HS-27A (cell line): ENCODE measurements around the gene DUOXA1.

ENCODE experiments used
- DNase-seq: peaks from one replicate; pipeline ENCODE4 v3.0.0-alpha.2; 2012; ENCODE audit warnings: low read depth, missing footprints

DUOXA1 gene

GRCh38 chr15:45129651-45130129 lies at the start of gene DUOXA1, which contains the start of gene DUOX1:
Gene DUOXA1, minus strand, starts transcription at chr15:45129879. Its CDS starts 6,865 bp downstream, at chr15:45123014.
Gene DUOX1, plus strand, starts transcription at chr15:45129994. Its CDS starts 1,973 bp downstream, at chr15:45131967.
- DNase-seq: no peak

GRCh38 chr15:45177285-45177684 lies 47.6 kb upstream of the DUOXA1 start:
- DNase-seq: no peak

GRCh38 chr15:45174577-45174976 lies 44.9 kb upstream of the DUOXA1 start:
- no peak for DNase-seq

GRCh38 chr15:45174069-45174468 lies 44.4 kb upstream of the DUOXA1 start:
- DNase-seq: no peak

- no peak for DNase-seq
These were observed 42.2 kb upstream of the DUOXA1 start for GRCh38 chr15:45171912-45172311.

- no peak for DNase-seq
These were observed 40.2 kb upstream of the DUOXA1 start for GRCh38 chr15:45169608-45170480.

GRCh38 chr15:45168751-45169551 lies 39.3 kb upstream of the DUOXA1 start:
- DNase-seq: no peak

- no peak for DNase-seq
These were observed 38.6 kb upstream of the DUOXA1 start for GRCh38 chr15:45168286-45168685.

GRCh38 chr15:45167631-45168205 lies 38.0 kb upstream of the DUOXA1 start:
- no peak for DNase-seq

GRCh38 chr15:45166834-45167630 lies 37.4 kb upstream of the DUOXA1 start:
- peak; percentile 64 for DNase-seq

GRCh38 chr15:45165536-45165935 lies 35.9 kb upstream of the DUOXA1 start:
- no peak for DNase-seq

- no peak for DNase-seq
These were observed 35.2 kb upstream of the DUOXA1 start for GRCh38 chr15:45164914-45165313.

- no peak for DNase-seq
These were observed 33.8 kb upstream of the DUOXA1 start for GRCh38 chr15:45163508-45163856.

GRCh38 chr15:45162771-45163507 lies 33.3 kb upstream of the DUOXA1 start:
- DNase-seq: peak; percentile 64

- DNase-seq: no peak
These were observed 32.0 kb upstream of the DUOXA1 start for GRCh38 chr15:45161666-45162065.

- DNase-seq: no peak
These were observed 28.3 kb upstream of the DUOXA1 start for GRCh38 chr15:45157974-45158373.

GRCh38 chr15:45156744-45157455 lies 27.2 kb upstream of the DUOXA1 start:
- no peak for DNase-seq

GRCh38 chr15:45155739-45156138 lies 26.1 kb upstream of the DUOXA1 start:
- no peak for DNase-seq

- no peak for DNase-seq
These were observed 22.5 kb upstream of the DUOXA1 start for GRCh38 chr15:45151998-45152828.
